HCT116 (cell line): Measurements from ENCODE around the gene TBC1D13. TPM values are rescaled to one million over a fixed set of nuclear protein-coding genes. Genes with fewer than 3 reads are reported as not detected.
A peak's percentile ranks its signal among the peaks of the same experiment; 100 is the strongest.

ENCODE experiments used
- ATAC-seq: fragments of 200-7000 bp; cut with Tn5 transposase; 2 replicates; pipeline ENCODE4 v1.9.1; 2020; ENCODE audit warnings: mild to moderate bottlenecking, moderate library complexity
- BruUV-seq: library from RNA; stranded (reverse); fragments of 400-500 nt; replicated peaks from 2 replicates; lab custom pipeline; 2021; lab: Mats Ljungman, UMichigan
- CTCF ChIA-PET: fragments of 300-600 bp; sonication (Branson Sonifier 250); formaldehyde crosslinking; loops from one replicate; lab custom pipeline; 2021; ENCODE audit warnings: antibody characterized with exemption; lab: Charles Lee
- POLR2A ChIA-PET: fragments of 300-600, 350-600 bp; sonication (Branson Sonifier 250); formaldehyde crosslinking; loops from one replicate; lab custom pipeline; 2021; ENCODE audit warnings: antibody characterized with exemption; lab: Charles Lee
- RAD21 ChIA-PET, 2 experiments: fragments of 300-600 bp; sonication (Branson Sonifier 250); formaldehyde crosslinking; loops; one replicate each; lab custom pipeline; 2023; ENCODE audit warnings: low total read pairs in 2 of 2; ENCODE audit not compliant: uncharacterized antibody in 2 of 2, unreplicated experiment in 2 of 2, low non-redundant PET in 1 of 2; lab: Charles Lee
- DNase-seq: peaks from one replicate; pipeline ENCODE4 v3.0.0-alpha.2; 2010; ENCODE audit warnings: low read depth, low spot score
- H2AFZ ChIP-seq: fragments of 200-600 bp; shearing (Covaris generic), sonication (generic); 2 replicates; pipeline ENCODE4 v1.6.1; 2017; ENCODE audit warnings: low read depth, mixed run types, mixed read lengths, antibody characterized with exemption, low read length; ENCODE audit not compliant: poor library complexity, severe bottlenecking
- H3K27ac ChIP-seq: 2 replicates; pipeline ENCODE4 v1.5.1; 2012; ENCODE audit warnings: low read depth, low read length
- H3K27me3 ChIP-seq: fragments of 200-600 bp; sonication (generic); 2 replicates; pipeline ENCODE4 v1.6.1; 2016; ENCODE audit warnings: mixed run types, low read length, mixed read lengths; ENCODE audit not compliant: insufficient read depth
- H3K36me3 ChIP-seq, 2 experiments: fragments of 200-500 bp in 1 of 2; fragments of 200-600 bp in 1 of 2; sonication (Bioruptor generic) in 1 of 2; sonication (generic) in 1 of 2; 2 replicates each; pipeline versions ENCODE4 v1.5.1 to v1.6.1; 2014 to 2016; ENCODE audit warnings: low read length in 2 of 2, inconsistent platforms in 1 of 2, mixed read lengths in 1 of 2, mixed run types in 1 of 2; ENCODE audit not compliant: insufficient read depth in 2 of 2, control insufficient read depth in 1 of 2
- H3K4me1 ChIP-seq, 2 experiments: fragments of 200-600 bp in 1 of 2; sonication (generic) in 1 of 2; 2 replicates each; pipeline versions ENCODE4 v1.5.1 to v1.6.1; 2012 to 2017; ENCODE audit warnings: low read length in 2 of 2, inconsistent platforms in 1 of 2, mild to moderate bottlenecking in 1 of 2, mixed read lengths in 1 of 2, mixed run types in 1 of 2, moderate library complexity in 1 of 2; ENCODE audit not compliant: insufficient read depth in 2 of 2, control insufficient read depth in 1 of 2
- H3K4me2 ChIP-seq: fragments of 200-600 bp; sonication (generic); 2 replicates; pipeline ENCODE4 v1.6.1; 2017; ENCODE audit warnings: mixed run types, low read length, mixed read lengths
- H3K4me3 ChIP-seq, 2 experiments: fragments of 200-600 bp in 1 of 2; sonication (generic) in 1 of 2; replicated peaks in 1 of 2; 2 replicates each; pipeline ENCODE4 v1.5.1; 2011 to 2016; ENCODE audit warnings: low read length in 2 of 2, control low read depth in 1 of 2, low read depth in 1 of 2, mild to moderate bottlenecking in 1 of 2, mixed read lengths in 1 of 2, mixed run types in 1 of 2
- H3K79me2 ChIP-seq: fragments of 200-600 bp; sonication (generic); 2 replicates; pipeline ENCODE4 v1.6.1; 2017; ENCODE audit warnings: mild to moderate bottlenecking, mixed run types, low read length, moderate library complexity, mixed read lengths; ENCODE audit not compliant: insufficient read depth
- H3K9ac ChIP-seq: fragments of 200-600 bp; sonication (generic); 2 replicates; pipeline ENCODE4 v1.6.1; 2016; ENCODE audit warnings: low read length, mixed read lengths
- H3K9me2 ChIP-seq: fragments of 200-600 bp; sonication (generic), shearing (Covaris generic); 2 replicates; pipeline ENCODE4 v1.6.1; 2017; ENCODE audit warnings: mixed run types, mild to moderate bottlenecking, moderate library complexity; ENCODE audit not compliant: insufficient read depth
- H3K9me3 ChIP-seq, 2 experiments: fragments of 200-500 bp in 1 of 2; fragments of 200-600 bp in 1 of 2; sonication (Bioruptor generic) in 1 of 2; sonication (generic) in 1 of 2; 2 replicates each; pipeline ENCODE4 v1.6.1; 2014 to 2017; ENCODE audit warnings: low read length in 2 of 2, mixed read lengths in 2 of 2, inconsistent platforms in 1 of 2, low read depth in 1 of 2, mild to moderate bottlenecking in 1 of 2, mixed run types in 1 of 2, moderate library complexity in 1 of 2; ENCODE audit not compliant: control insufficient read depth in 1 of 2, insufficient read depth in 1 of 2
- H4K20me1 ChIP-seq: fragments of 200-600 bp; sonication (generic), shearing (Covaris generic); 2 replicates; pipeline ENCODE4 v1.6.1; 2017; ENCODE audit warnings: mixed run types, mild to moderate bottlenecking, moderate library complexity; ENCODE audit not compliant: insufficient read depth
- ATF3 ChIP-seq: IDR thresholded peaks from 2 replicates; pipeline ENCODE4 v1.6.1; 2012
- CBX3 ChIP-seq: IDR thresholded peaks from 2 replicates; pipeline ENCODE4 v1.6.1; 2012; ENCODE audit warnings: low read depth
- CEBPB ChIP-seq: IDR thresholded peaks from 2 replicates; pipeline ENCODE4 v1.6.1; 2012; ENCODE audit warnings: low read depth
- CTCF ChIP-seq, 3 experiments: fragments of 200-600 bp in 1 of 3; sonication (generic) in 1 of 3; IDR thresholded peaks in 2 of 3; conservative IDR thresholded peaks in 1 of 3; 2 replicates each; pipeline ENCODE4 v1.5.1; 2012 to 2017; ENCODE audit warnings: low read depth in 2 of 3, low read length in 2 of 3, antibody characterized with exemption in 1 of 3, borderline replicate concordance in 1 of 3, control low read depth in 1 of 3, mild to moderate bottlenecking in 1 of 3, mixed read lengths in 1 of 3, mixed run types in 1 of 3, moderate library complexity in 1 of 3; ENCODE audit not compliant: insufficient read depth in 1 of 3
- EGR1 ChIP-seq: IDR thresholded peaks from 2 replicates; pipeline ENCODE4 v1.6.1; 2012; ENCODE audit warnings: low read depth
- EZH2 ChIP-seq: fragments of 200-600 bp; sonication (generic); IDR thresholded peaks from 2 replicates; pipeline ENCODE4 v1.6.1; 2017; ENCODE audit warnings: antibody characterized with exemption, mixed run types
- EZH2phosphoT487 ChIP-seq: fragments of 200-600 bp; IDR thresholded peaks from 2 replicates; pipeline ENCODE4 v1.6.1; 2018; ENCODE audit warnings: antibody characterized with exemption, borderline replicate concordance
- FOSL1 ChIP-seq: IDR thresholded peaks from 2 replicates; pipeline ENCODE4 v1.6.1; 2012; ENCODE audit warnings: low read depth
- MAX ChIP-seq: IDR thresholded peaks from 2 replicates; pipeline ENCODE4 v1.6.1; 2012
- POLR2A ChIP-seq: IDR thresholded peaks from 2 replicates; pipeline ENCODE4 v1.7.0; 2011; ENCODE audit warnings: borderline replicate concordance; ENCODE audit not compliant: insufficient read depth, insufficient read length; ENCODE audit errors: extremely low read depth
- POLR2AphosphoS5 ChIP-seq: IDR thresholded peaks from 2 replicates; pipeline ENCODE4 v1.6.1; 2011; ENCODE audit warnings: mild to moderate bottlenecking, low read depth, low read length, moderate library complexity
- RAD21 ChIP-seq: IDR thresholded peaks from 2 replicates; pipeline ENCODE4 v1.6.1; 2012; ENCODE audit warnings: low read depth, mild to moderate bottlenecking
- SIN3A ChIP-seq: IDR thresholded peaks from 2 replicates; pipeline ENCODE4 v1.6.1; 2012; ENCODE audit warnings: low read depth
- SP1 ChIP-seq: IDR thresholded peaks from 2 replicates; pipeline ENCODE4 v1.6.1; 2012; ENCODE audit warnings: low read depth
- SRF ChIP-seq: IDR thresholded peaks from 2 replicates; pipeline ENCODE4 v1.6.1; 2012; ENCODE audit warnings: low read depth
- TCF7L2 ChIP-seq: IDR thresholded peaks from 2 replicates; pipeline ENCODE4 v1.7.0; 2011; ENCODE audit warnings: borderline replicate concordance, inconsistent platforms; ENCODE audit not compliant: insufficient read depth, insufficient read length; ENCODE audit errors: extremely low read depth
- YY1 ChIP-seq: IDR thresholded peaks from 2 replicates; pipeline ENCODE4 v1.6.1; 2011; ENCODE audit warnings: low read length, low read depth, moderate library complexity, mild to moderate bottlenecking; ENCODE audit not compliant: insufficient replicate concordance; ENCODE audit errors: extremely low read depth
- ZBTB33 ChIP-seq: IDR thresholded peaks from 2 replicates; pipeline ENCODE4 v1.6.1; 2011; ENCODE audit warnings: mild to moderate bottlenecking, low read length, moderate library complexity; ENCODE audit not compliant: insufficient replicate concordance; ENCODE audit errors: extremely low read depth
- ZFX ChIP-seq: fragments of 450-650 bp; IDR thresholded peaks from 2 replicates; pipeline ENCODE4 v1.6.1; 2017
- ZNF274 ChIP-seq: fragments of 200-500 bp; sonication (Bioruptor generic); IDR thresholded peaks from 2 replicates; pipeline ENCODE4 v1.6.1; 2014; ENCODE audit warnings: mild to moderate bottlenecking, low read depth, low read length, inconsistent platforms
- intact Hi-C: fragments of 100-400 bp; cut with micrococcal nuclease; formaldehyde crosslinking; loops from 2 replicates; pipeline ENCODE4 v1.10.0; 2022
- total RNA-seq: library from RNA; stranded (reverse); gene quantifications from one replicate; pipeline ENCODE4 v1.2.1, GENCODE V29; 2021; ENCODE audit not compliant: unreplicated experiment

The TBC1D13 gene
- total RNA-seq, 1 experiment from 2014 or later: 17.5 TPM

- CTCF ChIA-PET: no interaction called here
Measured at GRCh38 chr9:128771094-128771721, 15.8 kb upstream of the TBC1D13 start.

More at GRCh38 chr9:128771094-128771721, 15.8 kb upstream of the TBC1D13 start:
- Histone ChIP-seq H4K20me1 (no peaks in the 10 kb centered on the region), H3K4me2 (peak overlapping the region; percentile 97), H3K9me2 (no peaks in the 10 kb centered on the region), H3K4me3 (peak overlapping the region; percentile 94 to 96), H3K9ac (peak overlapping the region; percentile 88), H3K27me3 (no peaks in the 10 kb centered on the region), H2AFZ (no peak overlapping the region), H3K9me3 (peaks cover 0 to 4% of the 10 kb centered on the region in 2 experiments; a peak in 1 of 4 replicates), H3K79me2 (no peaks in the 10 kb centered on the region), H3K4me1 (peaks cover 11 to 23% of the 10 kb centered on the region in 2 experiments; a peak in 3 of 4 replicates), H3K36me3 (no peaks in the 10 kb centered on the region), H3K27ac (peak overlapping the region; percentile 90)
- intact Hi-C loops: loop anchor here (1.0 kb wide), 1 partner anchor 16 kb away; the partner anchor contains the start of gene TBC1D13
- ChIA-PET RAD21 (no interaction called here), POLR2A (no interaction called here)
- ATAC-seq: peak; percentile 42
- TF ChIP-seq SP1: no peak
- no peak for TF ChIP-seq MAX
- no peak for TF ChIP-seq POLR2AphosphoS5
- TF ChIP-seq EGR1: no peak
- no peak for TF ChIP-seq TCF7L2
- no peak for TF ChIP-seq CTCF (IDR thresholded peaks at IDR 0.05 in 2 of 3, conservative IDR thresholded peaks at IDR 0.05 in 1 of 3; ENCODE audit: borderline replicate concordance in 1 of 3, insufficient read depth in 1 of 3, low read depth in 2 of 3, low read length in 2 of 3)
- no peak for TF ChIP-seq POLR2A
- TF ChIP-seq YY1: no peak
- no peak for TF ChIP-seq CEBPB
- no peak for TF ChIP-seq CBX3
- TF ChIP-seq SRF: no peak
- no peak for TF ChIP-seq ZNF274
- no peak for TF ChIP-seq EZH2
- TF ChIP-seq ATF3: no peak
- TF ChIP-seq EZH2phosphoT487: no peak
- no peak for TF ChIP-seq ZBTB33
- no peak for TF ChIP-seq ZFX
- TF ChIP-seq RAD21: no peak
- no peak for TF ChIP-seq SIN3A
- TF ChIP-seq FOSL1: no peak
- no TSS peak for BruUV-seq
- no peak for DNase-seq
